GM12873 (cell line): ENCODE data around the gene PRRX2.

Source experiments
- CTCF ChIP-seq: IDR thresholded peaks from 2 replicates; pipeline ENCODE4 v1.5.1; 2012; ENCODE audit warnings: low read depth, mild to moderate bottlenecking, moderate library complexity, low read length, control low read depth; ENCODE audit not compliant: insufficient read depth; ENCODE audit errors: missing control alignments

The PRRX2 gene

GRCh38 chr9:129650680-129651235 lies 14.7 kb upstream of the PRRX2 start:
- TF ChIP-seq CTCF = no peak

GRCh38 chr9:129653823-129654553 lies 11.5 kb upstream of the PRRX2 start:
- TF ChIP-seq CTCF = no peak

GRCh38 chr9:129654554-129655040 lies 10.8 kb upstream of the PRRX2 start:
- no peak for TF ChIP-seq CTCF

GRCh38 chr9:129655154-129655553 lies 10.3 kb upstream of the PRRX2 start:
- TF ChIP-seq CTCF = no peak

- TF ChIP-seq CTCF = no peak
Observed at GRCh38 chr9:129655696-129656095, 9.8 kb upstream of the PRRX2 start.

GRCh38 chr9:129656795-129657390 lies 8.6 kb upstream of the PRRX2 start:
- no peak for TF ChIP-seq CTCF

- TF ChIP-seq CTCF = no peak
Observed at GRCh38 chr9:129661029-129661428, 4.4 kb upstream of the PRRX2 start.
